ENCODE measurements around the gene POLE2. TPM values are rescaled to one million over a fixed set of nuclear protein-coding genes. Genes with fewer than 3 reads are reported as not detected.
"Not testable (repeated sequence)": the region's sequence is repeated elsewhere in the genome, so short reads cannot be mapped to it uniquely, and the experiment has no call there.

POLE2 gene
- total RNA-seq, 3 donors from 2014 or later (not counting 1 experiment from before 2014, with no cell fraction given), result 3.0 to 4.5 (median 4.1) TPM

DNA sequence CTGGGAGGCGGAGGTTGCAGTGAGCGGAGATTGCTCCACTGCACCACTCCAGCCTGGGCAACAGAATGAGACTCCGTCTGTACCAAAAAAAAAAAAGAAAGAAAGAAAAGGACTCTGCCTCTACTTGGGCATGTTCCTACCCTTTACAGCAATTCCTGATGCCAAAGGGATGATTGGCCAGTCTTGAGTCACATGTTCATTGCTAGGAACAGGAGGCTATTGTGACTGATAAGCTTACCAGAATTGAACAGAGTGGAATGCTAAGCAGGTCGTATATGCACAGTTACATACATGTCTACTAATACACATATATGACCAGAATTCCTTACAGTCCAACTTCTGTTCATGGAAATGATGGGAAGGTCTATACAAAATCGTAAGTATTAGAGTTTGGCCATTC lies 39.2 kb upstream of the POLE2 start:
- TF ChIP-seq, protein P1, sequence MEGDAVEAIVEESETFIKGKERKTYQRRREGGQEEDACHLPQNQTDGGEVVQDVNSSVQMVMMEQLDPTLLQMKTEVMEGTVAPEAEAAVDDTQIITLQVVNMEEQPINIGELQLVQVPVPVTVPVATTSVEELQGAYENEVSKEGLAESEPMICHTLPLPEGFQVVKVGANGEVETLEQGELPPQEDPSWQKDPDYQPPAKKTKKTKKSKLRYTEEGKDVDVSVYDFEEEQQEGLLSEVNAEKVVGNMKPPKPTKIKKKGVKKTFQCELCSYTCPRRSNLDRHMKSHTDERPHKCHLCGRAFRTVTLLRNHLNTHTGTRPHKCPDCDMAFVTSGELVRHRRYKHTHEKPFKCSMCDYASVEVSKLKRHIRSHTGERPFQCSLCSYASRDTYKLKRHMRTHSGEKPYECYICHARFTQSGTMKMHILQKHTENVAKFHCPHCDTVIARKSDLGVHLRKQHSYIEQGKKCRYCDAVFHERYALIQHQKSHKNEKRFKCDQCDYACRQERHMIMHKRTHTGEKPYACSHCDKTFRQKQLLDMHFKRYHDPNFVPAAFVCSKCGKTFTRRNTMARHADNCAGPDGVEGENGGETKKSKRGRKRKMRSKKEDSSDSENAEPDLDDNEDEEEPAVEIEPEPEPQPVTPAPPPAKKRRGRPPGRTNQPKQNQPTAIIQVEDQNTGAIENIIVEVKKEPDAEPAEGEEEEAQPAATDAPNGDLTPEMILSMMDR (IDR thresholded peaks at IDR 0.05), result no peak
- H3K27me3 ChIP-seq (ENCODE audit: control insufficient read depth, insufficient read depth, low read length), result no peaks in the 10 kb centered on the region
- DNase-seq (no peak), ATAC-seq (no peak)
- Mint-ChIP-seq H3K9me3 (no peaks in the 10 kb centered on the region), H3K4me3 (no peak overlapping the region), H3K27ac (no peak overlapping the region), H3K27me3 (ENCODE audit: low read depth in 2 of 2) (no peaks in the 10 kb centered on the region), H3K36me3 (peaks cover 4% of the 10 kb centered on the region), H3K4me1 (no peaks in the 10 kb centered on the region)
- intact Hi-C loops (cut with micrococcal nuclease), result no loop called here
- WGBS (ENCODE audit: insufficient coverage), result 98% methylated on average over 3 of the region's 5 CpGs
- H3K27ac ChIP-seq (ENCODE audit: low read length), result no peak overlapping the region
- H3K4me1 ChIP-seq (ENCODE audit: control insufficient read depth, insufficient read depth, low read length), result no peaks in the 10 kb centered on the region
- no peak overlapping the region for H3K4me3 ChIP-seq (ENCODE audit: low read length)
- no peaks in the 10 kb centered on the region for H3K9me3 ChIP-seq (ENCODE audit: control insufficient read depth, insufficient read depth, low read length)
- H3K36me3 ChIP-seq (ENCODE audit: control insufficient read depth, insufficient read depth, low read length), result peaks cover 20% of the 10 kb centered on the region

- H3K4me1 ChIP-seq (ENCODE audit: control insufficient read depth, insufficient read depth, low read length); H3K9me3 Mint-ChIP-seq; H3K9me3 ChIP-seq (ENCODE audit: control insufficient read depth, insufficient read depth, low read length); H3K27me3 Mint-ChIP-seq (ENCODE audit: low read depth in 2 of 2); H3K4me3 ChIP-seq (ENCODE audit: low read length); intact Hi-C loops (cut with micrococcal nuclease); H3K27ac Mint-ChIP-seq; H3K4me1 Mint-ChIP-seq; ATAC-seq; H3K27me3 ChIP-seq (ENCODE audit: control insufficient read depth, insufficient read depth, low read length); DNase-seq; H3K27ac ChIP-seq (ENCODE audit: low read length); H3K4me3 Mint-ChIP-seq: not testable (repeated sequence)
- 88% methylated on average over 4 of the region's 9 CpGs for WGBS (ENCODE audit: insufficient coverage)
- peaks cover 26% of the 10 kb centered on the region for H3K36me3 Mint-ChIP-seq
- peaks cover 16% of the 10 kb centered on the region for H3K36me3 ChIP-seq (ENCODE audit: control insufficient read depth, insufficient read depth, low read length)
Measured at GRCh38 chr14:49721733-49722435, 33.9 kb upstream of the POLE2 start.

DNA sequence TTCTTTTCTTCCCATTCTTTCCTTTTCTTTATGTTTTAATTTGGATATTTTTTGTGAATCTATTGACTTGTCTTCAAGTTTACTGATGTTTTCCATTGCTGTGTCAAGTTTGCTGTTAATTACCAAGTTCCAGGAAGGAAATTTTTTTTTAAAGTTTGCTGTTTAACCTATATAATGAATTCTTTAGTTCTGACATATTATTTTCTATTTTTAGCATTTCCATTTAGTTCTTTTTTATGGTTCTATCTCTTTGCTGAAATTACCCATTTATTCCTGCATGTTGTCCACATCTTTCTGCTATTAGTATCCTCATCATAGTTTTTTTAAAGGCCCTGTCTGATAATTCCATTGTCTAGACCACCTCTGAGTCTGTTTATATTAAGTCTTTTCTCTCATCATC lies 32.7 kb upstream of the POLE2 start:
- Mint-ChIP-seq H3K4me1 (no peaks in the 10 kb centered on the region), H3K4me3 (no peak overlapping the region), H3K9me3 (peaks cover 0 to 3% of the 10 kb centered on the region in 2 donors), H3K36me3 (peaks cover 26% of the 10 kb centered on the region), H3K27ac (no peak overlapping the region), H3K27me3 (ENCODE audit: low read depth in 2 of 2) (no peaks in the 10 kb centered on the region)
- TF ChIP-seq, protein P1 (IDR thresholded peaks at IDR 0.05), result no peak
- Histone ChIP-seq H3K36me3 (ENCODE audit: control insufficient read depth, insufficient read depth, low read length) (peaks cover 9% of the 10 kb centered on the region), H3K9me3 (ENCODE audit: control insufficient read depth, insufficient read depth, low read length) (no peaks in the 10 kb centered on the region), H3K4me1 (ENCODE audit: control insufficient read depth, insufficient read depth, low read length) (no peaks in the 10 kb centered on the region), H3K27ac (ENCODE audit: low read length) (no peak overlapping the region), H3K4me3 (ENCODE audit: low read length) (no peak overlapping the region), H3K27me3 (ENCODE audit: control insufficient read depth, insufficient read depth, low read length) (no peaks in the 10 kb centered on the region)
- ATAC-seq (no peak), DNase-seq (no peak)
- intact Hi-C loops (cut with micrococcal nuclease), result no loop called here

DNA sequence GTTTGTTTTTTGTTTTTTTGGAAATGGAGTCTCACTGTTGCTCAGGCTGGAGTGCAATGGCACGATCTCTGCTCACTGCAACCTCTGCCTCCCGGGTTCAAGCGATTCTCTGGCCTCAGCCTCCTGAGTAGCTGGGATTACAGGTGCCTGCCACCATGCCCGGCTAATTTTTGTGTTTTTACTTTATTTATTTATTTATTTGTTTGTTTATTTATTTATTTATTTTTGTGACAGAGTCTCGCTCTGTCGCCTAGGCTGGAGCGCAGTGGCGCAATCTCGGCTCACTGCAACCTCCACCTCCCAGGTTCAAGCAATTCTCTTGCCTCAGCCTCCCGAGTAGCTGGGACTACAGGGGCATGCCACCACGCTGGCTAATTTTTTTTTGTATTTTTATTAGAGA lies 23.0 kb upstream of the POLE2 start:
- H3K36me3 Mint-ChIP-seq, result peaks cover 10% of the 10 kb centered on the region
- H3K27ac Mint-ChIP-seq; intact Hi-C loops (cut with micrococcal nuclease); H3K27me3 Mint-ChIP-seq (ENCODE audit: low read depth in 2 of 2); H3K9me3 ChIP-seq (ENCODE audit: control insufficient read depth, insufficient read depth, low read length); H3K4me3 ChIP-seq (ENCODE audit: low read length); DNase-seq; H3K4me1 ChIP-seq (ENCODE audit: control insufficient read depth, insufficient read depth, low read length); H3K27ac ChIP-seq (ENCODE audit: low read length); H3K4me3 Mint-ChIP-seq; H3K4me1 Mint-ChIP-seq; ATAC-seq; H3K9me3 Mint-ChIP-seq; H3K36me3 ChIP-seq (ENCODE audit: control insufficient read depth, insufficient read depth, low read length); H3K27me3 ChIP-seq (ENCODE audit: control insufficient read depth, insufficient read depth, low read length): not testable (repeated sequence)
- 98% methylated on average over 10 of the region's 11 CpGs for WGBS (ENCODE audit: insufficient coverage)

DNA sequence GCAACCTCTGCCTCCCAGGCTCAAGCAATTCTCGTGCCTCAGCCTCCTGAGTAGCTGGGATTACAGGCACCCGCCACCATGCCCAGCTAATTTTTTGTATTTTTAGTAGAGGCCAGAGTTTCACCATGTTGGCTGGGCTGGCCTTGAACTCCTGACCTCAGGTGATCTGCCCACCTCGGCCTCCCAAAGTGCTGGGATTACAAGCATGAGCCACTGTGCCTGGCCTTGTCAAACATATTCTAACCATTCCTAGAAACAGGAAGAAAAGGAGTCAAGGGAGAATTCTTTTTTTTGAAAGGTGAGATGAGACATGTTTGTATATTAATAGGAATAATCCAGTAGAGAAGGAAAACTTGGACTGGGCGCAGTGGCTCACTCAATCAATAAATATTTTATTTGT lies 16.5 kb upstream of the POLE2 start:
- H3K36me3 ChIP-seq (ENCODE audit: control insufficient read depth, insufficient read depth, low read length); H3K27me3 Mint-ChIP-seq (ENCODE audit: low read depth in 2 of 2); H3K36me3 Mint-ChIP-seq; ATAC-seq; H3K9me3 ChIP-seq (ENCODE audit: control insufficient read depth, insufficient read depth, low read length); H3K27ac Mint-ChIP-seq; H3K27me3 ChIP-seq (ENCODE audit: control insufficient read depth, insufficient read depth, low read length); H3K4me3 Mint-ChIP-seq; H3K4me3 ChIP-seq (ENCODE audit: low read length); DNase-seq; H3K9me3 Mint-ChIP-seq; intact Hi-C loops (cut with micrococcal nuclease); H3K4me1 ChIP-seq (ENCODE audit: control insufficient read depth, insufficient read depth, low read length); H3K27ac ChIP-seq (ENCODE audit: low read length): not testable (repeated sequence)
- WGBS (ENCODE audit: insufficient coverage), result 79% methylated on average over 3 of the region's 4 CpGs
- H3K4me1 Mint-ChIP-seq, result peaks cover 7 to 13% of the 10 kb centered on the region in 2 donors
